NCI-H128 (cell line): ENCODE data around the gene LIX1L.

ENCODE experiments used
- DNase-seq: peaks from one replicate; lab custom pipeline; 2025; ENCODE audit not compliant: unreplicated experiment; lab: John Stamatoyannopoulos, UW

Gene LIX1L

DNA sequence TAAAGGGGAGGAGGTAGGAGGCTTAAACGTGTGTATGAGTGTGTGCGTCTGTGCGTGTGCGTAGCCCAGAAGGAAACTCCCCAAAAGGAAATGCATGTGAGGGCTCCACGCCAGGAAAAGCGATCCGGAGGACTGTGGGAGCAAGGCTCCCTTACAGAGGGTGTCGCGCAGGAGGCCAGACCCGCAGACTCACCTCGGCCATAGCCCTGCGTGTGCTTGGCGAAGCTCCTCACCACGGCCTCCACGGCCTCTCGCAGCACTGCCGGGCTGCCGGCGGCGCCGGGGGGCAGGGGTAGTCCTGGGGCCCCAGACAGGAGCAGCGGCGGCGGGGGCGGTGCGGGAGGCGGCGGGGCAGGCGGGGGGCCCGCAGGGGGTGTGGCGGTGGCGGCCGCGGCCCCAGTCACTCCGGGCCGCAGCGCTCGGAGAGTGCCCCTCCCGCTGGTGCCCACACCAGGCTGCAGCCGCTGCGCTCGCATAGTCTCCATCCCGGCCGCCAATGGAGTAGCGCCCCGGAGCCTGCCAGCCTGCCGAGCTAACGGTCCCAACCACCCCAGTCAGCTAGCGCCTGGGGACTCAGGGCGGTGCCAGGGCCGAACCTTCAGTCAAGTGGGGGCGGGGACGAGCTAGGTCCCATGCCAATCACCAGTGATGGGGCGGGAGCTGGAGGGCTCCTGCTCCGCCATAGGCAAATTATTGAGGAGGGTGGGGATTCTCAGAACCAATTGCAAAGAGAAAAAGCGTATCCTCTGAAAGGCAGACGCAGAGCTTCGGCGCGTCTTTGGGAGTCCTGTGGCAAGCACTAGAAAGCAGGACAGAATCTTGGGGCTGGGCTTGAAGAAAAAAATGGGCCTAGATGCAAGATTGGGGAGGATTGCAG is at the start of gene LIX1L:
Gene LIX1L (minus strand): TSS at position 575 of the 877 bp plus-strand sequence. CDS start 90 bp downstream, at position 485.
- DNase-seq = peak; percentile 95

DNA sequence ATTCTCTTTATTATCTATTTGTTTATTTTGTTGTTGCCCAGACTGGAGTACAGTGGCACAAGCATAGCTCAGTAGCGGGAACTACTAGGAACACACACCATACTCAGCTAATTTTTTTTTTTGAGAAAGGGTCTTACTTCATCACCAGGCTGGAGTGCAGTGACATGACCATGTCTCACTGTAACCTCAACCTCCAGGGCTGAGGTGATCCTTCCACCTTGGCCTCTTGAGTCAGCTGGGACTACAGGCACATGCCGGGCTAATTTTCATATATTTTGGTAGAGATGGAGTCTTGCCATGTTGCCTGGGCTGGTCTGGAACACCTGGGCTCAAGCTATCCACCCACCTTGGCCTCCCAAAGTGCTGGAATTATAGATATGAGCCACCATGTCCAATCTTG is 43.9 kb upstream of the LIX1L start:
- no peak for DNase-seq

DNA sequence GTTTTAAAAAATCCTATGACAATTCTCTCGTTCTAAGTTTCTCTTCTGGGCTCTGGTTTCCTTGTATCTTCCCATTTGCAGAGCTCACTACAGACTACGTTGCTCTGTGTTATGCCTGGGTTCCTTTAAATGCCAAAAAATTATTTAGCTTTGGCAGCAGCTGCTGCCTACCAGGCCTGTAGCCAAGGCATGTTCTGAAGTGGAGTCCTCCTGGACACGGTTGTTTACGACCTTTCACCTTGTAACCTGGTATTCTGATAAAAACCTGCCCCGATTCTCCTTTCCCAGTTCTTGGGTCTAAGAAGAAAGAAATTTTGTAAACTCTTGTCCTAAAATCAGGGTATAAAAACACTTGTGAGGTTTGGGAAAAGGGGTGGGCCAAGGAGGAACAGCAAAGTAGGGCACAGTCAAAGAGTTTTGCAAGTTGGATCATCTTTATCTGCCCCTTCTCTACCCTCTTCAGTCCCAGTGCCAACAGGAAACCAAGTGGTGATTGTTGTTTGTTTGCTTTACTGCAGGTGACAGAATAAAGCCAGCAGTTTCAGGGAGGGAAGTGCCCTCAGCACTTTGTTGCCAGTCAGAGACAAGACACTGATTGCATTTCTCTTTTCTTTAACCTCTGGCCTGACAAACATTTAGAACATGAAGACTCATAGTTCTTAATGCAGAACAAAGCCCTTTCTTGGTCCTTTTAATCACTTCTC is 41.7 kb upstream of the LIX1L start:
- no peak for DNase-seq

DNA sequence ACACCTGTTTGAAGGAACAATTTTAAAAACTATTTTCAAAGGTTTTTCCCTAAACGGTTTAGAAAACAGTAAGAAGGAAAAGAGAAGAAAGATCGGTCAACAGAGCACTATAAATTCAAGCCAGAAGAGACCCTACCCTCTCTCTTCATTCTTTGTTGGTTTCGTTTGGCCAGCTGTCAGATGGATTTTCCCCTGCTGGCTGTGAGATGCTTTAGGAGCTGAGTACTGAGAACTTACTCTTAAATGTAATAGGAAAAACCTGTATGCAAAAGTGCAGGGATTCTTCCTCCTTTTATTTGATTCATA is 39.9 kb upstream of the LIX1L start:
- DNase-seq = no peak

DNA sequence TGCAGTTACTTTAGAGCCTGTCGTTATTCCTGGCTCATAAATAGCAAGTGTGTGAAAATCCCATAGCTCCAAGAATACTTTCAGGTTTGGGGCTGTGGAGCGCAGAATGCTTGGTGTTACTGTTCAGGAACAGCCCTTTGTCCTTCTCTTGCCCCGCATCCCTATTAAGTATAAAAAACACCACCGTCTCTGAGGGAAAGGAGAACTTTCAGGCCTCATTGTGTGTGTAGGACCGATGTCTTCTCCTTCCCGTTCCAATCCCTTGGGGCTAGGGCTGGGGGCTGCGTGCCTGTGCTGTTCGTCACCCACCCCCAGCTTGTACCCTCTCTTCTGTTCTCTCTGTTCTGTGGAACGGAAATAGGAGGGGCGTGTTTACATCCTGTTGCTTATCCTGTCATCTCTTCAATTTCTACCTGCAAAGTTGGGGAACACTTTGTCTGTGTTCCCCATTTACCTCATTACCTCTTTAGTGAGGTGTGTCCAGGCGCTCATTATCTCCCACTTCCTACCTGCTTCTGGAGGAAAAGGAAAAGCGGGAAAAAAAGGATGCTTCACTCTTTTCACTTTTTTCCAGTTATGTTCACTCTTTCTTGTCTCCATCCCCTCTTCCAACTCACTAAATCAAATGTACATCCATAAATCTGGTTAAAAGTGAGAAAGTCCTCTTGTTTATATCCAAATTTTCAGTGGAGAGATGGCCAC is 39.4 kb upstream of the LIX1L start:
- no peak for DNase-seq

DNA sequence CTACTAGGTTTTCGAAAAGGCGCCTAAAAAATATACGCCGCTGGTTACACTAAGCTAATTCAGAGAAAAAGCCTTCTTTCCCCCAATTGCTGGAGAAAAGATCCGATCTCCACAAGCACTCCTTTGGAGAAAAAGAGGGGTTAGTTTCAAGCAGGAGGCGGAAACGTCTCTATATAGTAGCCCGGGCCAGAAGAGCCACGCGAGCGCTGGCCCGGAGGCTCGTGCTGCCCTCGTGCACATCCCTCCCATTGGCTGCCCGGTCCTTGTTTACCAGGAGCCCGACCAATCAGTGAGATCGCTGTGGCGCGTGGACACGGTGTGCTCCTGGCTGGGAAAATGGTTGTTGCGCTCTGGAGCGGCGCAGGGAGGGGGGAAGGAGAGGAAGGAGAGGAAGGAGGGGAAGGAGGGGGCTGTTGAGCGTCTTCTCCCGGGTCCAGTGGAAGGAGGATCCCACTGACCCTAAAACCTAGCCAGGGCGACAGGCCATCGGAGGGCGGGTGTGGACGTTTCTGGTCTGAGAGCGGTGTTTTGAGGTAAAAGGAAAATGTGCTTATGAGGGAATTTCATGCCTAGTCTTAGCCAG is 38.7 kb upstream of the LIX1L start, which contains the start of gene TXNIP:
Gene TXNIP (minus strand): TSS at position 147 of the 583 bp plus-strand sequence. CDS start 313 bp downstream, outside the sequence.
- DNase-seq = peak; percentile 99

DNA sequence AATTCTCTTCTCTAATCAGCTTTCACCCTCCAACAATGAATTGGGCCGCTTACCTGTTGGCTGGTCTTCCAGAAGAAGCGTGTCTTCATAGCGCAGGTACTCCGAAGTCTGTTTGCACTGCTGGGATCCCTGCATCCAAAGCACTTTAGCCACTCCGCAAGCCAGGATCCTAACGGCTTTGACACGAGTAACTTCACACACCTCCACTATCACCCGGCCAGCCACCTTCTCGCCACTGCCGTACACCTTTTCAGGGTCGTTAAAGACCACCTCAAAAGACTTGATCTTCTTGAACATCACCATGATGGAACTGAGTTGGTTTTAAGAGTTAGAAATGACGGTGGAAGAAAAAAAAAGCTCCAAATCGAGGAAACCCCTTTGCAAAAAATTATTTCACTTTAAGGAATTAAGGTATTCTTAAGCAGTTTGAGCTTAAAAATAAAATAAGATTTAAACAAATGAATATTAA is 38.2 kb upstream of the LIX1L start:
- no peak for DNase-seq

DNA sequence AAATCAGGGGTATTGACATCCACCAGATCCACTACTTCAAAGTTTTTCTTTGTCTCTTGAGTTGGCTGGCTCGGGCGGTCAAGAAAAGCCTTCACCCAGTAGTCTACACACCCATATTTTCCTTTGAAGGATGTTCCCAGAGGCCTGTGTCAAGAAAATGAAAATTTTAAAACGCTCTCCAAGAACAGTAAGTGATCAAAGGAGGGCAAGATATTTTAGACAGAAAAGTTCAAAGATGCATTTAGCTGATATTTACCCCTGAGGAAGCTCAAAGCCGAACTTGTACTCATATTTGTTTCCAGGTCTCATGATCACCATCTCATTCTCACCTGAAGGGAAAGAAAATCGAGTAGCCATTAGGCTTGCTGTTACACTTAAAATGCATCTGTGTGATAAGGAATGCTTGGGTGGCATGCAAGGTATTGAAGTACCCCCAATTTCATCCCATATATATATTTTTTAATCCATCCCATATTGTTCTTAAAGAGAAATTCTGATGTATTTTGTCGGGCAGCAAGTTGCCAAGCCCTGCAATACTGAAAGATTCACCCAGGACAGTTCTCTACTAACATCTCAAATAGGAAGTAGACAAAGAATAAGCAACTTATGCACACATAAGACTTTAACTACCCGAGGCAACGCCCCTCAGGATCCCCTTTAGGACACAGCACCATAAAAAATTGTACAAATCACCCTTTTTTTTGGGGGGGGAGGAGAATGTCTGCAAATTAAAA is 37.5 kb upstream of the LIX1L start:
- no peak for DNase-seq

DNA sequence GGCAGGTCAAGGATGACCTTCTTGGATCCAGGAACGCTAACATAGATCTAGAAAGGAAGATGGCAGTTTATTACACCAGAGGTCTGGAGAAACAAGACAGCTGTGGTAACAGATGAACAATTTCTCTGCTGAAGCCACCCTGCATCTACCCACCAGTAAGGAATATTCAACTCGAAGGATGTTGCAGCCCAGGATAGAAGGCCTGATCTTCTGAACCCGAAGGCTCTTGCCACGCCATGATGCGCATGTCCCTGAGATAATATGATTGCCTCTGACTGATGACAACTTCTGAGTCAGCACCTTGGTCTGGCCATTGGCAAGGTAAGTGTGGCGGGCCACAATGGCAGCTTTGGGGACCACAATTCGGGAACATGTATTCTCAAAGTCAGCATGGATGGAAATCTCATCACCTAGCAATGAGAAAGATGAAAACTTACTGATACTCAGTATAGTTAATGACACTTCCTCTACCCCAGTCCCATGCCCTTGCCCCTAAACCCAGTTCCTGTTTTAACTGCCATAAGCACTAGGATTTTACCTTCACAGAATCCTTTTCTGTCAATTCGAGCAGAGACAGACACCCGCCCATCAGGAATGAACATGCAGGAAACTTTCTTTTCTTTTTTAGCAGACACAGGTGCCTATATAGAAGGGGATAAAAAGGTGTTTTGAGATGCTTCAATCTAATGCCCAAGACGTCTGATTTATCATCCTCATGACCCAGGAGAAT is 36.7 kb upstream of the LIX1L start:
- no peak for DNase-seq

DNA sequence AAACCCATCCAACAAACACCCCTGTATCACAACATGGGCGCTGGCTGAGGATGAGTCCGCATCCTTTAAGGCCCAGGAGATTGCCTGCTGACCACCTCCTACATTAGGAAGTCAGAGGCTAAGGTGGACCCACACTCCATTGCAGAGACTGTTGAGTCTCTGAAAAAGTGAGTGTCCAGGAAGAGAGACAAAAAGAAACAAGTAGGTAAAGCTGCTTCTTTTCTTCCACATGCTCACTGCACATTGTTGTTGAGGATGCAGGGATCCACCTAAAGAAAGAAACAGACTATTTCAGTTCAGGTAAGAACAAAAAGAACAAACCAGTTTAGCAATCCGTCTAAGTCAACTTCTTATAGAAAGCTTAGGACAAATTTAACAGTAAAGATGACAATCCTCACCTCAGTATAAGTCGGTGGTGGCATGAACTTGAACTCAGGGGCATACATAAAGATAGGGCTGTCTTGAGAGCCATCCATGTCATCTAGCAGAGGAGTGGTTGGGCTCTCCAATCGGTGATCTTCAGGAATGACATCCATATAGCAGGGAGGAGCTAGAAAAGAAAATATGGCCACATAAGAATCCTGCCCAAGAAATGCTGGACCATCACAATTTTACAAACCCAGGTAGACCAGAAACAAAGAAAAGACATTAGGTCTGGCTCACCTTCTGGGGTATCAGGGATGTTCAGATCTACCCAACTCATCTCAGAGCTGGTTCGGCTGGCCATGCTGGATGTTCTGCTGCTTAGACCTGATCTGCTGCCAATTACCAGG is 36.0 kb upstream of the LIX1L start:
- no peak for DNase-seq

DNA sequence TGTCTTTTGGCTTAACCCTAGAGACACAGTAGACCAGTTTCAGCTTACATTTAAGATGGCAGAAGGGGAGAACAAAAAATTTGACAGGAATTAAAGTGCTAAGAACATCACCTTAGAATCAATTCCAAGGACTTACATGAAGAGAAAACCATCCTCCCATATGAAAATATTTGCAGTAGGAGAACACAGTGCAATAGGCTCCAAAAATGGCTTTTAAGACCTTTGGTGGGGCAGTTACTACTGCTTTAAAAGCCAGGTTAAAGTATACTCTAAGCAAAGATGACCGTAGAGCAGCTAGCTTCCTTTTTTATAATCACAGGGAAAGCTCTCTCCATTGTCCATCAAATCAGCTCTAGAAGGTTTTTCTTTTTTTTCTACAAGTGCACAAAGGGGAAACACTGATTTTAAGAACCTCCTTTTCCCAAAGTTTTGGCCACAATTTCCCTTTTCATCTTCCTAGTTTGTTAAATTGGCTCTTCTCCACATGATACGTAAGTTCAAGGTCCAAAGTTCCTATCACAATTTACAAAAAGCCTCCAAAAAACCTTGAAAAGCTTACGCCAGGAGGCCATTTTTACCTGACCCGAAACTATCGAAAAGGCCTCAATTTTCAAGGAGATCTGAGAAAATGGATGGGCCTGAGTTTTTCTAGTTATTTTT is 35.3 kb upstream of the LIX1L start:
- DNase-seq = no peak

DNA sequence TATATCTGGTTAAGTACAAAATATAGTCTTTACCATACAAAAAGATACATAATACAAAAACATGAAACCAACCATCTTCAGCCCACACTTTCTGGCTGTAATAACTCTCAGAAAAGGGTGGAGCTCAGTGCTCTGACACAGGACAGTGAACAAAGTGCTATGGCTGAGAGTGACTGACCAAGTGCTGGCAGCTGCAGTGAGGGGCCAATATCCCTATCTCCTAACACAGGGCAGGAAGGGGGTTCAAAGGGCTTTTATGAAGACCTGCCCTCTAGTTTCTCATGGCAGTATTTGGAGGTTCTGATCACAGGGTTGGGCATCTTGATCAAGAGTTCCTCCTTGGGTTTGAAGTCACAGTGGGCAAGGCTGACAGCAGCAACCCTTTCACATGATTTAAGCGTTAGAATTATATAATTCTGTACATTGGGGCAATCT is 34.7 kb upstream of the LIX1L start:
- no peak for DNase-seq

DNA sequence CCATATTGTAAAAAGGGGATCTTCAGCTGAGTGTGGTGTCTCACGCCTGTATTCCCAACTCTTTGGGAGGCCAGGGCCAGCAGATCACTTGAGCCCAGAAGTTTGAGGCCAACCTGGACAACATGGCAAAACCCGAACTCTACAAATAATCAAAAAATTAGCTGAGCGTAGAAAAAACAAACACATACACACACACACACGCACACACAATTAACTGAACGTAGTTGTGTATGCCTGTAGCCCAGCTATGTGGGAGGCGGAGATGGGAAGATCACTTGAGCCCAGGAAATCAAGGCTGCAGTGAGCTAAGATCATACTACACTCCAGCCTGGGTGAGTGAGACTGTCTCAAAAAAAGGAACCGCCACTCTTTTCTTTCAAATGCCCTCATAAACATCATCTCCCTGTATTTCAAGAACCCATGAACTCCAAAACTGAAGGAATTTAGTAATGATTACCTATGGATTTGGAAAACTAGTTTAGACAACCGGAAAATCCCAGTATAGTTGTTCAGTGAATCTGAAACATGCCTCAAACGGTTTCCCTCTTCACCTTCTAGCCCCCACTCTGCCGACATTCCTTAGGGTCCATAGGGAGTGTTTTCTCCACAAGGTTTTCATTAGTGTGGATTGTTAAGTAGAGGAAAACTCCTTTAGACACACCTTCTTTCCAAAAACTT is 34.1 kb upstream of the LIX1L start:
- no peak for DNase-seq

DNA sequence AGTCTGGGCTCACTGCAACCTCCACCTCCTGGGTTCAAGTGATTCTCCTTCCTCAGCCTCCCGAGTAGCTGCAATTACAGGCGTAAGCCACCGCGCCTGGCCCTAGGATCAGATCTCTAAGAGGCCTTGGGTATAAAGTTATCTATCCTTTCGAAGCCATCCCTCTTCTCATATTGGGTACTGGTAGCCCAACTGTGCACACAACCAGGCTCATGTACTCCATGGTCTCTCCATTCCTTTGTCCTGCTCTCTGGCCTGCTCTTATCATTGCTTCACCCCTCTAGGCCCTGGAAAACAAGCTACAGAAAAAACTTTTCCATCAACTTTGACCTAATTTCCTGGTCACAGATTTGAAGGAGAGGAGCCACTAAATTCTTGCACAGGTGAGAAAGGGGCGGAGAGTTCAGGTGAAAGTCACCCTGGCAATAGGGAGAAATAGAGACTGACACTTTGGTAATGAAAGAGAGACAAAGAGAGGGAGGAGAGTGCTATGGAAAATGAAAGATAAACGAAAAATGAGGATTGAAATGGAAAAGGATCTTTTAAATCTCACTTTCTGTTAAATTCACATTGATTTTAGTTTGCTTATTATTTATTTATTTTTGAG is 32.5 kb upstream of the LIX1L start:
- DNase-seq = no peak

DNA sequence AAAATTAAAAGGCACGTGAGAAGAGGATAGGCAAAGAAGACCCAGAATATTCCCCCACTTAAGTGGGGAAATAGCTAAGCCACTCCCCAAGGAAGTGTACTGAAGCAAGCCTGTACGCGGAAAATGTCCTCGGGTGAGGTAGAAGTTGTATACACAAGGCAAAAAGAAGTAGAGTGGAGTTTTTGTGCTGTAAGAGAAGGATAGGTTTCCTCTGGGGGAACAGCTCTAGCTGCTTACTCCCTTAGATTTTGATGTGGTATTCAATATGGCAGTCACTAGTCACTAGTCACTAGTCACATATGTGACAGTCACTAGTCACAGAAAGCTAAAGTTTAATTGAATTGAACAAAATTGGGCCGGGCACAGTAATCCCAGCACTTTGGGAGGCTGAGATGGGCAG is 31.0 kb upstream of the LIX1L start:
- DNase-seq = no peak

DNA sequence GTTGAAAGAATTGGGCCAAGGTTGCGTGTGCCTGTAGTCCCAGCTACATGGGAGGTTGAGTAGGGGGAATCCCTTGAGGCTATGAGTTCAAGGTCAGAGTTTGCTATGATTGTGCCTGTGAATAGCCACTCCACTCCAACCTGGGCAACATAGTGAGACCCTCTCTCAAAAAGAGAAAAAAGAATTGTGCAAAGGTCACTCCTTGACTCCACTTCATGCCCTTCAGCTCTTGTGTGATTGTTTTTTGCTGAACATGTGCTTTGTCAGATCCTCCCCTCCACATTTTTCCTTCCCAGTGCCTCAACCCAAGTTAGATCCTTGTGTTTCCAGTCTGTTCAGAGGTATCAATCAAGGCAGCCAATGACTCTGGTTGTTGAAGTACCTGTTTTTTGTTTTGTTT is 30.1 kb upstream of the LIX1L start:
- DNase-seq = no peak

DNA sequence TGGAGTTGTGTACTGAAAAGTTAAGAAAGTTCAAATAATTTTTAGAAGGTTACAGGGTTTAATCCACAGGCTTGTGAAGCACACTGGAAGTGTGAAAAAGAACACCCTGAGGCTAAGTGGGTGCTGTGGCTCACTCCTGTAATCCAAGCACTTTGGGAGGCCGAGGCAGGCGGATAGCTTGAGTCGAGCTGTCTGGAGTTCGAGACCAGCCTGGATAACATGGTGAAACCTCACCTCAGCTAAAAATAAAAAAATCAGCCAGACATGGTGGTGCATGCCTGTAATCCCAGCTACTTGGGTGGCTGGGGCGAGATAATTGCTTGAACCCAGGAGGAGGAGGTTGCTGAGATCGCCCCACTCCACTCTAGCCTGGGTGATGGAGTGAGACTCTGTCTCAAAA is 28.7 kb upstream of the LIX1L start:
- DNase-seq = no peak
